Fibroblast of the aortic adventitia (primary cell): Measurements from ENCODE around the gene LENG8. TPM values are rescaled to one million over a fixed set of nuclear protein-coding genes. Genes with fewer than 3 reads are reported as not detected.

Source experiments
- DNase-seq: peaks from one replicate; pipeline ENCODE4 v3.0.0-alpha.2; 2010; ENCODE audit warnings: low read depth
- H3K4me3 ChIP-seq: 2 replicates; pipeline ENCODE4 v1.5.1; 2011; ENCODE audit warnings: low read depth, mild to moderate bottlenecking, control low read depth, low read length, moderate library complexity
- CTCF ChIP-seq: IDR thresholded peaks from 2 replicates; pipeline ENCODE4 v1.5.1; 2011; ENCODE audit warnings: mild to moderate bottlenecking, low read length, control low read depth, inconsistent platforms; ENCODE audit not compliant: insufficient read depth
- total RNA-seq: library from RNA; depleted of rRNA; stranded (reverse); fragments of >200 nt; gene quantifications from 2 replicates; pipeline ENCODE4 v1.2.3, GENCODE V29; 2012; ENCODE audit warnings: low replicate concordance

LENG8 gene
- total RNA-seq, 1 donor: 41.7 TPM

DNA sequence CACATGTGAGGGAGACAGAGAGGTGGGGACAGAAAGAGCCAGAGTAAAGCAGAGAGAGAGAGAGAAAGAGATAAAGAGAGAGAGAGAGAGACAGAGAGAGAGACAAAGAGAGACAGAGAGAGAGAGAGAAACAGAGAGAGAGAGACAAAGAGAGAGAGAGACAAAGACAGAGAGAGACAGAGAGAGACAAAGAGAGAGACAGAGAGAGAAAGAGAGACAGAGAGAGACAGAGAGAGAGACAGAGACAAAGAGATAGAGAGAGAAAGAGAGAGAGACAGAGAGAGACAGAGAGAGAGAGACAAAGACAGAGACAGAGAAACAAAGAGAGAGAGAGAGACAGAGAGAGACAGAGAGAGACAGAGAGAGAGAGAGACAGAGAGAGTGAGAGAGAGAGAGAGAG is 38.0 kb upstream of the LENG8 start:
- H3K4me3 ChIP-seq: no peak overlapping the region
- TF ChIP-seq CTCF: no peak
- no peak for DNase-seq

DNA sequence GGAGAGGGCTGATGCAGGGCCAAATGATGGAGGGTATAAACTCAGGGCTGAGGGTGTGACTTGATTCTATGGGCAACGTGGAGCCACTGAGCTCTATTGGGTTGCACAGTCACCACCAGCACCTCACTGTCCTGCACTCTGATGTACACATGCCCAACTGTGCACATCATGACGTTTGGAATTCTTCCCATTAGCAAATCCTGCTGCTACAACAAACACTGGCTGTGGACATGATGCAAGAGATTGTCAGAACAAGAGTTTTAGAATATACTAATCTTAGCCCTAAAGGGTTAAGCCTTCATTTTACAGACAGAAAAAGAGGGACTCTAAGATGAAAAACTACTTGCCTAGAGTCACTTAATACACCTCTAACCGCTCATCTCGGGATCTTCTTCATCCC is 36.1 kb upstream of the LENG8 start:
- no peak for DNase-seq
- H3K4me3 ChIP-seq: no peak overlapping the region
- no peak for TF ChIP-seq CTCF

GRCh38 chr19:54414156-54414555 is 34.8 kb upstream of the LENG8 start:
- DNase-seq: no peak
- TF ChIP-seq CTCF: no peak
- H3K4me3 ChIP-seq: no peak overlapping the region

- peak; percentile 3 for TF ChIP-seq CTCF
- no peak for DNase-seq
- H3K4me3 ChIP-seq: no peak within 1 kb of the TSS
These were observed 33.6 kb upstream of the LENG8 start, which contains the start of gene TTYH1 for GRCh38 chr19:54415208-54415900. TSS of gene TTYH1 (plus strand) at chr19:54415464. CDS start at chr19:54415553, 89 bp downstream.

DNA sequence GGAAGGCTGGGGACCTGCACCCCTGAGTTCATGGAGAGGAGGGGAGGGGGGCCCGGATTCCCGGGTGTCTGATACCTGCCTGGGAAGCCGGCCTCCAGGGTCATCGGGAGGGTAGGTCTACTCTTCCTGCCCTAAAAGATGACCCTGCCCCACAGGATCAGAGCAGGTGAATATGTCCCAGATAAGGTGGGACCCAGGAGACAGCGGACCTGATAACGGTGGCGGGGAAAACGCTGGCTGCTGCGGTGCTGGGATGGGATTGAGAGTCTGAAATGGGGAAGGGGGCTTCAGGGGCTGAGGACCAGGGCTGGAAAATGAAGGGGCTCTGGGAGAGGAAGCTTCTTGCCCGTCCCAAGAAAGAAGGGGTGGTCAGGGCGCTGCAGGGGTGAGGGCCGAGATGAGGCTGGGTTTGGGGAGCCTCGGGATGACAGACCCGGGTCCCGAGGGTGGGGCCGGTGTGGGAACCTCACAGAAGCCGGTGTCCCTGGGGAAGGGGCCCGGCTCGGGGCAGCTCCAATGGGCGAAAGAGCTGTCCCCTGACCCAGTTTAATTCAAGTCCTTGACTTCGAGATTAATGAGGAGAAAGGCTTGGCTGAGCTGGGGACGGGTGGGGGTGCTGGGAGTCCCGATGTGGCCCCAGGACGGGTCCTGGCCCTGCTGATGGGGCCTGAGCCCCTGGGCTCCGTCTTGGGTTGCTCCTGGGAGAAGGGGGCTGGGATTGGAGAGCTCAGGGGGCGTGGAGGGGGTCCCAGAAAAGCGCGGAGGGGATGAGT is 32.9 kb upstream of the LENG8 start:
- no peak overlapping the region for H3K4me3 ChIP-seq
- no peak for DNase-seq
- no peak for TF ChIP-seq CTCF

- no peak overlapping the region for H3K4me3 ChIP-seq
- TF ChIP-seq CTCF: no peak
- no peak for DNase-seq
These were observed 32.1 kb upstream of the LENG8 start for GRCh38 chr19:54416695-54417491.
